Bone marrow (tissue), 2 donors: ENCODE measurements around the gene PET100.

Source experiments
- DNase-seq, 2 donors: peaks; one replicate each; lab custom pipeline; 2025; lab: John Stamatoyannopoulos, UW

PET100 gene

DNA sequence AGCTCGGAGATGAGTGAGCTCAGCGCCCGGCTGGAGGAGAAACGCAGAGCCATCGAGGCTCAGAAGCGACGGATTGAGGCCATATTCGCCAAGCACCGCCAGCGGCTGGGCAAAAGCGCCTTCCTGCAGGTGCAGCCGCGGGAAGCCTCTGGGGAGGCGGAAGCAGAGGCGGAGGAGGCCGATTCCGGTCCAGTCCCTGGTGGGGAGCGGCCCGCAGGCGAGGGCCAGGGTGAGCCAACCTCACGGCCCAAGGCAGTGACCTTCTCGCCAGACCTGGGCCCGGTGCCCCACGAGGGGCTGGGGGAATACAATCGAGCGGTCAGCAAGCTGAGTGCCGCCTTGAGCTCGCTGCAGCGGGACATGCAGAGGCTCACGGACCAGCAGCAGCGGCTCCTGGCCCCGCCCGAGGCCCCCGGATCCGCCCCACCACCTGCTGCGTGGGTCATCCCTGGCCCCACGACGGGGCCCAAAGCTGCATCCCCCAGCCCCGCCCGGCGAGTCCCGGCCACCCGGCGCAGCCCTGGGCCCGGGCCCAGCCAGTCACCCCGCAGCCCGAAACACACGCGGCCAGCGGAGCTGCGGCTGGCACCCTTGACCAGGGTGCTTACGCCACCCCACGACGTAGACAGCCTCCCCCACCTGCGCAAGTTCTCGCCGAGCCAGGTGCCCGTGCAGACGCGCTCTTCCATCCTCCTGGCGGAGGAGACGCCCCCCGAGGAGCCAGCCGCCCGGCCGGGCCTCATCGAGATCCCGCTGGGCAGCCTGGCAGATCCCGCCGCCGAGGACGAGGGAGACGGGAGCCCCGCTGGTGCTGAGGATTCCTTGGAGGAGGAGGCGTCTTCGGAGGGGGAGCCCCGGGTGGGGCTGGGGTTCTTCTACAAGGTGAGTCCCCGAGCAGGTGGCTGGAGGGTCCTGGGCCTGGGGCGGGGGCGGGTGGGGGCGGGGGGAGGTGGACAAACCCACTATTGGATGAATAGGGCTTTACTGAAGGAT is 17.0 kb upstream of the PET100 start:
- DNase-seq = no peak

GRCh38 chr19:7614859-7615741 is 14.5 kb upstream of the PET100 start:
- DNase-seq = no peak

- DNase-seq = no peak
Measured at GRCh38 chr19:7617172-7617571, 12.4 kb upstream of the PET100 start.

- no peak for DNase-seq
Measured at GRCh38 chr19:7617735-7618134, 11.9 kb upstream of the PET100 start.

DNA sequence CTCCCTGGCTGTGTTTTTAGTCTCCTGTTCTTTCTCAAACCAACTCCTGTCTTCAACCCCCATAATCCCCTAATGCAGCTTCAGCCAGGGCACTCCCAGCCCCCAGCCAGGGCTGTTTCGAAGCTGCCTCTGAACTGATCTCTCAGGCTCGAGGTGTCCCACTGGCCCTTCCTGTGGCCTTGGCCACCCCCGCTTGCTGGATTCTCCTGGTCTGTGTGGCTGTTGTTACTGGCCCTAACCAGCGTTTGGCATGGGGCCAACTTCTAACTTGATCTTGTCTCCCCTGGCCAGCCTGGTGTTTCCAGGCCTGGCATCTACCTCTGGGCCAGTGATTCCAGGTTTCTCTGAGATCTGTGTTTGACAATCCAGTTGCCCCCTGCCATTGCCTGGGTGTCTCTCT is 11.2 kb upstream of the PET100 start:
- DNase-seq = no peak

DNA sequence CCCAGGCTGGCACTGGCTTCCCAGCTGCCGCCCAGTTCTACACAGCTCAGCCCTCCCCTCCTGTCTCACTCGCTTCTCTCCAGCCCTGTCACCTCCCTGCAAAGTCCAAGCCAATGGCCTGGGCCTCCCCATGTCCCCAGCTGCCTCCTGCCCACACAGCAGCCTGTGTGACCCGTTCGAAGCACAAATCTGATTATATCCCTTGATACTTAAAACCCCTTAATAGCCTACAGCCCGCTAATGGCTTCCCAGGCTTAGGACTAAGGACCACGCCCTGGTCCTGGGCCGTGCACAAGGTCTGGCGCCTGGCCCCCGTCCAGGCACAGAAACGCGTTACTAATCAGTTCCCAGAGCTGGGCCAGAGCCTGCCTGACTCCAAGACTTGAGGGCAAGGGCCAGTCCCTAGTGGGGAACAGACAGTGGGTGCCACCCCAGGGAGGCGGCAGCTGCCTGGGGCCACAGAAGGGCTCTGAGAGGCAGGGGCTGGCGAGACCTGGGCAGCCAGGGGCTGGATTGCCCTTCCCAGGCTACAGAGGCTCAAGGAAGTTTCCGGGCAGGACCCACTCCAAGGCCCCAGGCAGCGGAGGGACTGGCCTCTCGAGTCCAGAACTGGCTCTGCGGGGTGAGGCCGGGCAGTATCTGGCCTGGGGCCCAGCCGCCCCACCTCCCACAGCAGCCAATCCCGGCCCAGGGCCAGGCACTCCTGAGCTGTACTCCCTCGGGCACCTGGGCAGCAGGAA is 10.7 kb upstream of the PET100 start:
- DNase-seq = no peak

GRCh38 chr19:7619671-7620441 is 9.7 kb upstream of the PET100 start:
- no peak for DNase-seq

DNA sequence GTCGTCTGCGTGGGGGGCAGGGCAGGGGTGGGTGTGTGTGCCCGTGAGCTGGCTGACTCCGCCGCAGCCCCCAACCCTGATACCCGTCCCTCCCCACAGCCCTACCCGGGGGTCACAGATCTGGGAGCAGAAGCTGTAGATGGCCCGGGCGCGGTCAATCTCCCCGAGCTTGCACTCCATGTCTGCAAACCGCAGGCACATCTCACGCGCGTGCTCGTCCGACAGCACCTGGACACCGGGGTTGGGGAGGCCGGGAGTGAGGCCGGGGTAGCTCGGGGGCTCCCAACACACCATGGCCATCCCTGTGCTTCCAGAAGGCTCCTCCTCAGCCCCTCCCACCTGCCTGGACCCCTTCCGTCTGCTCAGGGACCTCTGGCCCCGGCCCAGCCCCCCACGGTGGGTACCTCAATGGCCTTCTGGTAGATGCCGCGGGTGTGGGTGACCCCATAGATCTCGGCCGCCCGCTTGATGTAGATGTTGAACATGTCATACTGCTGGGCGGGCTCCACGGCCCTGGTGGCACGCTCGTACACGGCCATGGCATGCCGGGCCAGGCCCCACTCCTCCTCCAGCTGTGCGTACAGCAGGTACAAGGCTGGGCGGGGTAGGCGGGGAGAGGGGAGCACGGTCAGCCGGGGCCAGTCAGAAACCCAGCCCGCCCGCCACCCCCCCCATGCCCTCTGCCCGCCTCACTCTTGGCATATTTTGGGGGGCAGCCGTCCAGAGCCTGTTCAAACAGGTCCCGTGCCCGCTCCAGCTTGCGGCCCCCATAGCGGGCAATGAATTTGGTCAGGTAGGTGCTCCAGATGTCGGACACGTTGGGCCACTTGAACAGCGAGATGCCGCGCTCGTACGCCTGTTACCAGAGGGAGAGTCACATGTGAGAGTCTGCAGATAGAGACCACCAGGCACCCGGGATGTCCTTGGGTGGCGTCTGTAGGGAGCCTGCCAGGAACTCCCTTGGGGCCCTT is 8.9 kb upstream of the PET100 start:
- no peak for DNase-seq

DNA sequence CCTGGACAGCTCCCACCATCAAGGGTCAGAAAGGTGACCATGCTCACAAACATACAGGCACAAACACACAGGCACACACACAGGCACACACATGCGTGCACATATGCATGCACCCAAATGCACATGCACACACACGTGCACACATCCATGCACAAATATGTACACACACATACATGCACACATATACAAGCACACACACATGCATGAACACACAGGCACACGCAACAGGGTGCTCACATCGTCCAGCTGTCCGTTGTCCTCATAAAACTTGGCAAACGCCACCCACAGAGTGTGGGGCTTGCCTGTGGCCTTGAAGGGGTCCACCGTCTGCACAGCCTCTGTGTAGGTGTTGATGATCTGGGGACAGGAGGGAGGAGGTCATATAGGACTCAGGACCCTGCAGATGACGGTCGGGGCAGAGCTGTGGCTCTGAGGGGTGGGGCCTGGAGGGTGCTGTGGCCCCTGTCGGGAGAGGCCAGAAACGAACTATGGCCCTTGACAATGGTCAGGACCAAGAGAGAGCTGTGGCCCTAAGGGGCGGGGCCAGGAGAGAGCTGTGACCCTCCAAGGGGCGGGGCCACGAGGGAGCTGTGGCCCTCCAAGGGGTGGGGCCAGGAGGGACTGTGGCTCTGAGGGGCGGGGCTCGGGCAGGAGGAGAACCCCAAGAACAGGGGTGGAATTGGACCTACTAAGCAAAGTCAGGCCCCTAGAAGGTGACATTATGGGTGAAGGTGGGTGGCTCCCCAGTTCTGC is 6.5 kb upstream of the PET100 start:
- DNase-seq = no peak

- no peak for DNase-seq
Measured at GRCh38 chr19:7623725-7624603, 5.6 kb upstream of the PET100 start.

- DNase-seq = no peak
Measured at GRCh38 chr19:7624810-7625209, 4.8 kb upstream of the PET100 start.

DNA sequence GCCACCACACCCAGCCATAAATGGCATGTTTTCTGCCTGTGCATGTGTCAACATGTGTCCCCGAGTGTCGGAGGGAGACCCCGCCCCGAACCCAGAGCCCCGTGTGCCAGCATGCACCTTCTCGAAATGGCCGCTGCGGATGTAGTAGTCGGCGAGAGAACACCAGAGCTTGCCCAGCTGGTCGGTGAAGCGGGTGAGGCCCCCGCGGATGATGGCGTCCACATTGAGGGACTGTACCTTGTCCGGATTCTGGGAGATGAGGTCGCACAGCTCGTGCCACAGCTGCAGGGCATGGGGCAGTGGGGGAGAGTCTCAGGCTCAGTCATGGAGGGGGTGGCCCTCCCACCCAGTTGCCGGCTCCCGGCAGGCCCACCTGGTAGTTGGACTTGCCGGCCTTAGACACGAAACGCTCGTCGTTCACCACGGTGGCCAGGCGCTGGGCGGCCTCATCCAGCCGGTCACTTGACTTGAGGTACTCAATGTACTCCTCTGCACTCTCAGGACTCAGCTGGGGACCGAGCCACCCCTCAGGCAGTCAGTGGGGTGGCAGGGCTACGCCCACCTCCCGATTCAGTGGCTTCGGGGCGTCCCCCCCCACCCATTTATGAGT is 3.7 kb upstream of the PET100 start:
- no peak for DNase-seq

- DNase-seq = no peak
Measured at GRCh38 chr19:7627166-7627565, 2.4 kb upstream of the PET100 start.

DNA sequence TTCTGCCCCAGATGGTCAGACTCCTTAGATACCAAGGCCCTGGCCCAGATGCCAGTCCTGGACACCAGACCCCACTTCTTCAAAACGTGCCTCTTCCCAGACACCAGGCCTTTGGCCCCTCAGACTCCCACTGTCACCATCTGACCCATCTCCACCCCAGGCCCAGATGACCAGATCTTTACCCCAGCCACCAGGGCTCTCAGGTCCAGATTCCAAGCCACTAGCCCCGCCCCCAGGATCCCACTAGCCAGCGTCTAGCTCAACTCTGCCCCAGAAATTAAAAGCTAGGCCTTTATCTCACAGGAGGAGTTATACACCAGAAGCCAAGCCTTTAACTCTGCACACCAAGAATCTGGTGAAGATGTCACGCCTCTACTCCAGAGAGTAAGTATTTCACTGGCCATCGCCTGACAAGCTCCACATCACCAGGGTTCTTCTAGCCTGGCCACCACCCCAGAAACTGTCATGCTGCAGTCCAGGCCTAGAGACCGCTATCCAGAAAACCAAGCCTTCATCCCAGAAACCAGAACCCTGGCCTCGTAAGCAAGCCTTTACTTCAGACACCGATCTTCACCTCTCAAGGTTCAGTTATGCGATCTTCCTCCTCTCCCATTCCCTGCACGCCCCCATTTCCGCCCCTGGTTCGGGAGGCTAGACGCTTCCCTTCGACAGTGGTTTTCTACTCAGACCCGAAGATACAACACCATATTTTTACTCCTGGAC is 843 bp upstream of the PET100 start:
- DNase-seq = no peak

DNA sequence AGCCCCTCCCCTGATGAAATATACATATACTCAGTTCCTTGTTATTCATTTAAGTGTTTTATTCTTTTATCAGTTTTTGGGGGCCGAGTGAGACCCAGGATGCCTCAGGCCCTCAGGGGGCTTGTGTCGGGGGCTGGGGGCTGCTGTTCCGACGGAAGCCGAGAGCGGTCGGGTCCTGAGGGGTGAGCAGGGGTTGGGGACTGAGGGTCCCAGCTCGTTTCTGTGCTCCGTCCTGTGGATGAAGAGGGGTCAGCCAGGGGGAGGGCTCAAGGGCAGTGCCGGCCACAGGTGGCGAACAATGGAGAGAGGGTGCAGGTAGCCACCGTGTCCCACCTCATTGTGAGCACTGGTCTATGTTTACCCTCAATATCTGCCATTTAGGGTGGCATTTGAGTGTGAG is 2.0 kb downstream of the PET100 start:
- DNase-seq = no peak

DNA sequence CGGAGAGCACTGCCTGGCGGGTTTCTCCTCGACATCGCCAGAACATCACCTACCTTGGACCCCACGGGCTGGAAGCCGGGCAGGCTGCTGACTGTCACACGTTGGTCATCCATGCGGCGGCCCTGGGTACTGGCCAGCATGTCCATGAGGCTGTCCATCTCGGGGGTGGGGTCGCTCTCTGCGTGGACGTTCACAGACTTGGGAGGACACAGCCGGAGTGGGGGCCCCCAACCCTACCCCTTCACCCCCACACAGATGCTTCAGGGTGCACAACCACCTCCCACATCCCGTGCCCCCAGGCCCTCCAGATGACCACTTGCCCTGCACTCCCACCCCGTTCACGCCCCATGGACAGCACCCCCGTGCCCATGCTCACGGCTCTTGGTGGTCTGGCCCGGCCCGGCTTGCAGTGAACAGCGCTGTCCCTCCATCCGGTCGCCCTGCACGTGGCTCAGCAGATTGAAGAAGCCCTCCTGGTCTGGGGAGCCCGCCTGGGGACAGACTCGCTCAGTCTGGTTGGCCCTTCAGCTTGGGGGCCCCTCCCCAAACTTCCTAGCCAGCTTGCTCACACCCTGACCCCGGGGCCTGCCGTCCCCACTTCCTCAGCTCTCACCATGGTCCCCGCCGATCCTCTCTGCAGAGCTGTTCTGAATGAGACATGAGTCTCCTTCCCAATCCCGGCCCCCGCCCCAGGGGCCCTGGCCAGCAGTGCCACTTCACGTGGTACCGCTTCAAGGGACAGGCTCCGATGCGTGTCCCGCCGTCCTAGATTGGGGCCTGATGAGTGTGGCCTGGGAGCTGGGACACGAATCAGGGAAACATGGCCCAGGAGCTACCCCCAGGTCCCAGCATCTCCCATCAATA is 3.0 kb downstream of the PET100 start:
- no peak for DNase-seq
